GM11168 (cell line): ENCODE results near the gene NUMA1.

Experiments
- in situ Hi-C: fragments of 300-500 bp; cut with MboI; formaldehyde crosslinking; loops from one replicate; pipeline ENCODE4 v1.12.0; 2022; ENCODE audit warnings: low sequenced_read_pairs; ENCODE audit not compliant: unreplicated experiment

Gene NUMA1, protein sequence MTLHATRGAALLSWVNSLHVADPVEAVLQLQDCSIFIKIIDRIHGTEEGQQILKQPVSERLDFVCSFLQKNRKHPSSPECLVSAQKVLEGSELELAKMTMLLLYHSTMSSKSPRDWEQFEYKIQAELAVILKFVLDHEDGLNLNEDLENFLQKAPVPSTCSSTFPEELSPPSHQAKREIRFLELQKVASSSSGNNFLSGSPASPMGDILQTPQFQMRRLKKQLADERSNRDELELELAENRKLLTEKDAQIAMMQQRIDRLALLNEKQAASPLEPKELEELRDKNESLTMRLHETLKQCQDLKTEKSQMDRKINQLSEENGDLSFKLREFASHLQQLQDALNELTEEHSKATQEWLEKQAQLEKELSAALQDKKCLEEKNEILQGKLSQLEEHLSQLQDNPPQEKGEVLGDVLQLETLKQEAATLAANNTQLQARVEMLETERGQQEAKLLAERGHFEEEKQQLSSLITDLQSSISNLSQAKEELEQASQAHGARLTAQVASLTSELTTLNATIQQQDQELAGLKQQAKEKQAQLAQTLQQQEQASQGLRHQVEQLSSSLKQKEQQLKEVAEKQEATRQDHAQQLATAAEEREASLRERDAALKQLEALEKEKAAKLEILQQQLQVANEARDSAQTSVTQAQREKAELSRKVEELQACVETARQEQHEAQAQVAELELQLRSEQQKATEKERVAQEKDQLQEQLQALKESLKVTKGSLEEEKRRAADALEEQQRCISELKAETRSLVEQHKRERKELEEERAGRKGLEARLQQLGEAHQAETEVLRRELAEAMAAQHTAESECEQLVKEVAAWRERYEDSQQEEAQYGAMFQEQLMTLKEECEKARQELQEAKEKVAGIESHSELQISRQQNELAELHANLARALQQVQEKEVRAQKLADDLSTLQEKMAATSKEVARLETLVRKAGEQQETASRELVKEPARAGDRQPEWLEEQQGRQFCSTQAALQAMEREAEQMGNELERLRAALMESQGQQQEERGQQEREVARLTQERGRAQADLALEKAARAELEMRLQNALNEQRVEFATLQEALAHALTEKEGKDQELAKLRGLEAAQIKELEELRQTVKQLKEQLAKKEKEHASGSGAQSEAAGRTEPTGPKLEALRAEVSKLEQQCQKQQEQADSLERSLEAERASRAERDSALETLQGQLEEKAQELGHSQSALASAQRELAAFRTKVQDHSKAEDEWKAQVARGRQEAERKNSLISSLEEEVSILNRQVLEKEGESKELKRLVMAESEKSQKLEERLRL (N-terminal part only)

DNA sequence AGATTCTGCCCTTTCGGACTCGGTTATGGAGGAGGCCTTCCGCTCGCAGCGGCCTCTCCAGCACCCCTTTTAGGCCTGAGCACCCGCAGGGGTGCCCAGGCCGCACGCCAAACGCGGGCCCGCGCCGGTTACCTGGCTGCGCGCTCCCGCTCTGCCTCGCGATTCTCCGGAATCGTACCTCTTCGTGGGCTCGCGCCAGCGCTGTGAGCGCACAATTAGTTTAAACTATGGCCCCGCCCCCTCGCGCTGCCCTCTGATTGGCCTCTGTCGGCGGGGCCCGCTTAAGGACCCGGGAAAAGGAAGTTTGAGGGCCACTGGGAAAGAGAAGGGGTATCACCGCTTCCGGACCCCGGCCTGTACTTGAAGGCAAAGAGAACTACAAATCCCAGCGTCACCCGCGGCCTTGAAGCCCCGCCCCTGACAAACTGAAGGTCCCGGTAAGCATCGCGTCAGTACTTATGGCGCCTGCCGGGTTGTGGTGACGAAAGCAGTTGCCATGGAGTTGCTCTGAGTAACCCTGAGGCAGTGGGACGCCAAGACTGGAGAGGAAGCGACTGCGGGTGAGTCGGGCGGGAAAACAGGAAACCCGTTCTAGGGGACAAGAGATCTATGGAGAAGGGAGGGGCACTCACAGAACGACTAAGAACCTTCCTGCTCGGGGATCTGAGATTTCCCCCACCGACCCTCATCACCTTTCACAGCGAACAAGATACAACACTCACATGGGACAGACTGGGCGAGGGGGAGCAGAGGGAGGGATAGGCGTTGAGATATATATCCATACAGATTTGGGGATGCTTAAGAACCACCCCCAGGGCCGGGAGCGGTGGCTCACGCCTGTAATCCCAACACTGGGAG lies at the start of gene NUMA1, which contains the start of gene LRRC51:
TSS of gene NUMA1 (minus strand) at position 217 of the 858 bp plus-strand sequence. CDS start 44,599 bp downstream, outside the sequence.
TSS of gene LRRC51 (plus strand) at position 525 of the 858 bp plus-strand sequence. CDS start 8,234 bp downstream, outside the sequence.
- in situ Hi-C loops, result no loop called here

DNA sequence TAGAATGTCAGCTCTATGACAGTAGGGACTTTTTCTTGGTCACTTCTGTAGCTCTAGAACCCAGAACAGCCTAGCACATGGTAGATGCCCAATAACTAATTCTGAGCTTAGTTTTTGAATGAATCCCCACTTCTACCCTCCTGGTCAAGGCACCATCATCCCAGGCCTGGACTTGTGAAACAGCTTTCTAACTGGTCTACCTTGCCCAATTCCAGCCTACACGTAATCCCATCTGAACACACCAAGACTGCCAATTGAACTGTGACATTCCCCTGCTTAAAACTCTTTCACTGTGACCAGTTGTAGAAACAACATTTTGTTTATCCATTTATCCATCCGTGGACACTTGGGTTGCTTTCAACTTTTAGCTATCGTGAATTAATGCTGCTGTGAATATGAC lies 49.0 kb upstream of the NUMA1 start:
- in situ Hi-C loops, result no loop called here

DNA sequence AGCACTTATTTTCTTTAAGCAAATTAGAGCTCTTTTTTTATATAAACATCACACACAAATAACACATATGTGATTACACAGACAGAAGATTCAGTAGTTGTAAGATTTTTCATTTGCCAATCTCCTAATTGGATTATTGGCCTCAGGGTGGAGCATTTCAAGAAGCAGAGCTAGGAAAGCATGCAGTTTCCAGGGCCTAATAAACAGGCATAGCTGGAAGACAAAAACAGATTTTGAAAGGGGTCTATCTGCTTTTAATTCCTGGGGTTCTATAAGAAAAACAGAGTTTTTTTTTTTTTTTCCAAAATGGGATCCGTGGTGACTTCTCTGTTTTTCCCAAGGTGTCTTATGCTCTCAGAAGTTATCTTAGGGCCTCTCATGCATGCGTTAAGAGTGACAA lies 47.6 kb upstream of the NUMA1 start:
- in situ Hi-C loops, result no loop called here

DNA sequence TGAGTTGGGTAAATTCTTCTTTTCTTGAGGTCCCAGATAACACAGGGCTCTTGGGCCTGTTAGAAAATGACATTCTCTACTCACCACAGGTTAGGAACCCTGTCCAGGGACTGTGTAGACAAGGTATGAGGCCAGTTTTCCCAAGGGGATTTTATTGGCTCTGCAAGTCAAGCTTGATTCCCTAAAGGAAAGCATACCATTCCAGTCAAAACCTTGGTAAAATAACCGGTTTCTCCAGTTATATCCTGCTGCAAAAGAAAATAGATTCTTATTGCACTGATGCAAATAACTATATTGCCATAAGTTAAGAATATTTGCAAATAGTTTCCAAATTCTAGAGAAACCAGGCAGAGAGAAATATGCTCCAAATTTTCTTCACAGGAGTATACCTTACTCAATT lies 45.6 kb upstream of the NUMA1 start:
- in situ Hi-C loops, result no loop called here

DNA sequence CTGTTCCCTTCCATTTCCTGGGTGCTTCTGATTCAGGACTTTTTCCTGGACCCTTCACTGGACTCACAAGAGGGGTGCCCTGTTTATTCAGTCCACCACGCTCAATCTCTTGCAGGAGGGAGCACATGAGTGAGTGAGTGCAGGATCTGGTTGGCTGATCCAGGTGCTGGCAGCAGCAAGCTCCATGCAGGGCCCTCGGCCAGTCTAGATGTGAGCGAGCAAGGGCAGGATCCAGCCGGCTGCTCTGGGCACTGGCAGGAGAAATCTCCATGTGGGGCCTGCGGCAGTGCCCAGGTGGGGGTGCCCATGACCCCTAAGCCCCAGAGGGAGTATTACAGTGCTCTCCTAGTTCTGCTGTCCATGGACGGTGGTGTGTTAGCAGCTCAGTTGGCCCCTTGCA lies 43.7 kb upstream of the NUMA1 start:
- in situ Hi-C loops, result no loop called here

DNA sequence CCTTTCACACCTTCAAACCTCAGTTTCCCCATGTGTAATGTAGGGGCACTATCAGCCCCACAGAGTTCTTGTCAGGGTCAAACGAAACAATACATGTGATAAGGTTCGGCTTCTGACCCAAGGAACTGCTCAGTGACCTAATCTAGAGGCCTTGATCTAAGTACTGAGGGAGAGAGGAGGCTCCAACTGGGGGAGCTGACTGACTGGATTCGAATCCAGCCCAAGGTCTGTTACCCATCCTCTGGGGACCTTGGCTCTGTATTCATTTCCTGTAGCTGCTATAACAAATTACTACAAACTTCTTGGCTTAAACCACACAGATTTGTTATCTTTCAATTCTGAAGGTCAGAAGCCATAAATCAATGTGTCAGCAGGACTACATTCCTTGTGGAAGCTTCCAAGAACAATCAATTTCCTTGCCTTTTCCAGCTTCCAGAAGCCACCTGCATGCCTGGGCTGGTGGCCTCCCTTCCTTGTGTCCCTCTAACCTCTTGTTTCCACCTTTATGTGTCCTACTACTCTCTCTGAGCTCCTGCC lies 42.8 kb upstream of the NUMA1 start:
- in situ Hi-C loops, result no loop called here

DNA sequence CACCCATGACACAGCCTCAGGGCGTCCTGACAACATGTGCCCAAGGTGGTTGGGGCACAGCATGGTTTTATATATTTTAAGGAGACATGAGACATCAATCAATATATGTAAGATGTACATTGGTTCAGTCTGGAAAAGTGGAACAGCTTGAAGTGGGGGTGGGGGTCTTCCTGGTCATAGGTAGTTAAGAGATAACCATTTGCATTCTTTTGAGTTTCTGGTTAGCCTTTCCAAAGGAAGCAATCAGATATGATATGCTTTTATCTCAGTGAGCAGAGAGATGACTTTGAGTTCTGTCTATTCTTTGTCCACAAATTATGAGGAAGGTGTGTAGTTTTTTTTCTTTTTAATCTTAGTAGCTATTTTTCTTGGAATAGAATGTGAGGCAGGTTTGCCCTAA lies 42.3 kb upstream of the NUMA1 start:
- in situ Hi-C loops, result no loop called here

DNA sequence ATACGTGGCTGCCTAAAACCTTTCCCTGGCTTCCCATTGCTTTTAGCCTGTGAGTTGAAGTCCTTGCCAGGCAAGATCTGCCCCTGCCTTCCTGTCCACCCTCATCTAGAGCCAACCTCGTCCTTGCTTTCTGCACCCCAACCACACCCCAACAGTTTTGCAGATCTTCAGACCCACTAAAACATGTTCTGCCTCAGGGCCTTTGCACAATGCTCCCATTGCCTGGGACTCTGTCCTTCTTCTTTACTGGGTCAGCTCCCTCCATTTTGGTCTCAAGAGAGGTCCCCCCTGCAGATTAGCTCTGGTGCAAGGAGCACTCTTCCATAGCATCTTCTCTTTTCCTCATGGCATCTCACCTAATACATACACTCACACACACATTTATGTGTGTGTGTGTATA lies 40.6 kb upstream of the NUMA1 start:
- in situ Hi-C loops, result no loop called here

DNA sequence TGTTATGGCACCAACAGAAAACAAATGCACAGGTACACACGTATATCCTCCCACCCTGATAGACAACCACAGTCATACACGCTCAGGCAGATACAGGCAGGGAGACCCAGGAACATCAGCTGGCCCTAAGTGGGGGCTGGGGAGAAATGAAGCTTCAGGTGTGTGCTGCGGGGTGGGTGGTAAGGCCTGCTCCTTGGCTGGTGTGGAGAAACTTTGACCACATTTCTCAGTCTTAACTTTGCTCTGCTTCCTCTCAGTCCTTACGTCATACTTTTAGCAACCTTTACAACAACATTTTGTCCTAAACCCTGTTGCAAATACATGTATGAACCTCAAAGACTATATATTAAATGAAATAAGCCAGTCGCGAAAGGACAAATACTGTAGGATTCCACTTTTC lies 38.9 kb upstream of the NUMA1 start:
- in situ Hi-C loops, result no loop called here

DNA sequence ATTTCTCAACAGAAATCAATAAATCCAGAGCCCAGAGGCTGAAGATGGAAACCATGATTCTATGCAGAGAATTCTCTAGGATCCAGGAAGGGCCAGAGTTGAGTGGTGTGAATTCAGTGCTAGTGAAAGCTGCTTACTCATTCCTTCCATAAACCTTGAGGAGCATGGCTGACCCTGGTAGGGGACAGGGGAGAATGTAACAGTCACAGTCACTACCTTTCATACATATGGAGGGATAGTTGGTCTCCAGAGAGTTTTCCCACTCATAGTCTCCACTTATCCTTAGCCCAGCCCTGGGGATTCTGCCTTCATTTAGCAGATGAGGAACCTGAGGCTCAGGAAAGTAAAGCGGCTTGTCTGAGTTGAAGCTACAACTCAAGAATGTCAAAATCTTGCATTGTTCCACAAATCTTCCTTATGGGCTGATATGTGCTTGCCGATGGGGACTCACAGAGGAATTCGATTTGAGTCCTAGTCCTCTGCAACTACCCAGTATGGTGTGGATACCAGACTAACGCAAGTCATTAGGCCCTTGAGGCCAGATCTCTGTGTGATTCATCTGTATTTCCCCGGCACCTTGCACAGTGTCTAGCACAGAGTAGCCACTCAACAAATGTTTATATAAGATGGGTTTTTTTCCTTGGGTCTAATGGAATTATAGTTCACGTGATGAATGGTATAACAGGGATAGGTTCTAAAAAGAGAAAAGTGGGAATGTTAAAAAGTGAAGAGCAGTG lies 35.8 kb upstream of the NUMA1 start:
- in situ Hi-C loops, result no loop called here

DNA sequence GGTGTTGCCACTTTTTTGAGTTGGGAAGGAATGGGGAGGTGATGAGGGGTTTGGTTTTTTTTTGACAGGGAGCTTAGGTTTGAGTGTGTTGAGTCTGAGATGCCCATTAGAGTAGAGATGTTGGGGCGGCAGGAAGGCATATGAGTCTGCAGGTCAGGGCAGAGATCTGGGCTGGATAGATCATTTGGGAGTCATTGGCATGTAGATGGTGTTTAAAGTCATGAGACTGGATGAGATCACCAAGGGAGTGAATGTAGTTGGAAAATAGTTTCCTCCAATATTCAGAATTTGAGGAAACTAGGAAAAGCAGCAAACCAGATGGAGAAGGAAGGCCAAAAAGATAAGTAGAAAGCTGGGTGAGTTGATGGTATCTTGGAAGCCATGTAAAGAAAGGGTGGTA lies 34.2 kb upstream of the NUMA1 start:
- in situ Hi-C loops, result no loop called here

DNA sequence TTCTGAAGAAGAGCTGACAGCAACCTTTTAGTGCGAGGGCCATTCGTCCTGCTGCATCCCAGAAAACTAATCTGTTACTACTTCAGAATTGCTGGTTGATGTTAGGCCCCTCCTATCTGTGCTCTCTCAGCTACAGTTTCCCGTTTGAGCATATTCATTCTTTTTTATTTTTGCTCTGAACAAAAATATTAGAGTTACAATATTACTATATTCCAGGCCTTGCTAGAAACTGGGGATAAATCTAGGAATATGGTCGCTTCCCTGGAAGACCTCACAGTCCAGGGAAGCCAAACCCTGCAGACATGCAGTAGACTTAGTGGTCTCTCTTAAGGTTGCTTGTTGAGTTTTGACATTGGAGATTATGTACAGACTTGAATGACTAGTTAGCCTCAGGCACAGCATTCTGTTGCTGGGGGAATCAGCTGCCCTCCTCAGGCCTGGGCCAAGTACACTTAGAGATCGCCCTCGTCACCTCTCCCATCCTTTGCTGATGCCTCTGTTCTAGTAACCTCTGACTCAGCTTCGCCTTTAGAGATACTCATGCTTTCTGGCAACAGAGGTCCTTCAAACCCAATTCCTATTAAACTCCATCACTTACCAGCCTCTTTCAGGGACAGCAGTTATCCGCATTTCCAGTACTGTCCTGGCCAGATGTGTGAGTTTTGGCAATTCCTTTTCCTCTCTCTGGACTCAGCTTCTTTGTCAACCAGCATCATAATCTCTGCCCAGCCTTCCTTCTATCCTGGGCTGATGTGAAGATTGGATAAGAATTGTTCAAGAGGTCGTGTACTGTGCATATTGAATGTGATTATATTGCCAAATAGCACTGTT lies 32.9 kb upstream of the NUMA1 start:
- in situ Hi-C loops, result no loop called here

DNA sequence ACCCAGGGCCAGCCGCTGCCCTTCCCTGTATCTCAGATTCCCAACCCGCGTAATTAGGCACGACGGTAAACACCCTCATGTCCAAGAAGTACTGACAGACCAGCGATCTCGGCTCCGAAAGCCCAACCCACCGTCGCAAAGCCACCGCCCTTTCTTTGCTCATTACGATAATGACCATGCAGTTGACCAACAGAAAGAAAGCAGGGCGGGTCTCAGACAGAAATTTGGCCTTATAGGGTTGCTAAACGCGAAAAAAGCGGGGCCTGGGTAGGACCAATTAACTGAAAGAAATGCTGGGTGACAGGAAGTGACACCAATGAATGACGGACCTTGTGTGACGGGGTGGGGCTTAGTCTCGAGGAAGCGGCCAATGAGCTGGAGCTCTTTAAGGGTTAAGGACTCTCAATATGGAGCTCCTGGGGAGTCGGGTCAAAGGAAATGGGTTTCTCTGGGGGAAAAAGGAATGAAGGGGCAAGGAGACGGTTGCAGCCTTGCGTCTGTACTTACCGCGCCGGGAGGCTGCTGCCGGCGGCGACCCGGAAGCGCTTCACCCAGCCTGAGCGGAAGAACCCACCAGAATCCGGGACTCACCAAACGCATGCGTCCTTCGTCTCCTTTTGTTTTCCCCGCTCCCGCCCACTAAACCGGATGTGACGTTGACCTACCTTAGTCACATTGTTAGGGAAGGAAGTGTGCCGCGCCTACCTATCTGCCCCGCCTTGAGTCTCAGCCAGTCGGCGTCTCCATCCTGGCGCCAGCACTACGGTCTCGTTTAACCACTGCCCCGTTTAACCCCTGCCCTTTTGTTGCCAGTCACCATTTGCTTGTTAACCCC lies 32.0 kb upstream of the NUMA1 start, which contains the start of gene ANAPC15:
TSS of gene ANAPC15 (minus strand) at position 553 of the 835 bp plus-strand sequence. CDS start 1,419 bp downstream, outside the sequence.
- in situ Hi-C loops, result no loop called here

DNA sequence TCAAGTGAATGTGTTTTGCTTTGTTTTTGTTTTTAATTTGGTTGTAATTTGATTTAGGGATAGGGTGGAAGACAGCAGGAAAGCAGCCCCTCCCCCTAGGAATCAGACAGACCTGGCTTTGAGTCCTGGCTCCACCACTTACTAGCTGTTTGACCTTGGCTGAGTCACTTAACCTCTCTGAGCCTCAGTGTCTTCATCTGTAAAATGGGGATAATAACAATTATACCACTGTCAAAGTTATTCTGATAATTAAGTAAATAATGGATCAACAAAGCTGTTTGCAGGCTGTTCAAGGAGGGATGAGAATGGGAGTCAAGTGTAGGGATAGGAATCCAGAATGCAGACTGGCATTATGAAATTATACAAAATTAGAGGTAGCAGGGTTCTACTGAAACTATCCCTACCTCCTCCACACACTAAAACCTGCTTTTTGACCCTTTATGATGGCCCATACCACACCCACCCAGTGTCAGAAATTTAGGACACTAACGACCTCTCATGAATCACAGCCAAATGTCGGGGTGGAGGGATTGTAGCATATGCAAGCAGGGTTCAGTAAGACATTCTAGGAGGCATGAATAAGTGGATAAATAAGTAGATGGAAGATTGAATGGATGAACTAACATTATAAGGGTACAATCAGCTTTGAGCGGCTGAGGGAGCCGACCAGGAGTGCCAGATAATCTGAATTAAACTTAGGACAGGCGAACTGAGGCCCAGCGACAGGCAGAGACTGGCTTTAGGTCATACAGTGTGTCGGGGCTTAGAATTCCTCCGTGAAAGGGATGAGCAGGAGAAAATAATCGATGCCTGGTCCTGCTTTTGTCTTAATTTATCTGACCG lies 31.2 kb upstream of the NUMA1 start:
- in situ Hi-C loops, result no loop called here

DNA sequence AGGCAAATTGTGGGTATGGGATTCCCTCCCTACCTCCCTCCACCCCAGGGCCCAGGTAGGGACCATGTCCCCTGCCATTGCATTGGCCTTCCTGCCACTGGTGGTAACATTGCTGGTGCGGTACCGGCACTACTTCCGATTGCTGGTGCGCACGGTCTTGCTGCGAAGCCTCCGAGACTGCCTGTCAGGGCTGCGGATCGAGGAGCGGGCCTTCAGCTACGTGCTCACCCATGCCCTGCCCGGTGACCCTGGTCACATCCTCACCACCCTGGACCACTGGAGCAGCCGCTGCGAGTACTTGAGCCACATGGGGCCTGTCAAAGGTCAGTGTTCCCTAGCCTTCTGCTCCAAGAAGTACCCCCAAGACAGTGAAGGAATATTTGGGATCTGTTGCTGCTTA lies 25.5 kb upstream of the NUMA1 start, which contains the start of gene TOMT:
TSS of gene TOMT (plus strand) at position 37 of the 400 bp plus-strand sequence. CDS start at position 65, 28 bp downstream.
- in situ Hi-C loops, result no loop called here

DNA sequence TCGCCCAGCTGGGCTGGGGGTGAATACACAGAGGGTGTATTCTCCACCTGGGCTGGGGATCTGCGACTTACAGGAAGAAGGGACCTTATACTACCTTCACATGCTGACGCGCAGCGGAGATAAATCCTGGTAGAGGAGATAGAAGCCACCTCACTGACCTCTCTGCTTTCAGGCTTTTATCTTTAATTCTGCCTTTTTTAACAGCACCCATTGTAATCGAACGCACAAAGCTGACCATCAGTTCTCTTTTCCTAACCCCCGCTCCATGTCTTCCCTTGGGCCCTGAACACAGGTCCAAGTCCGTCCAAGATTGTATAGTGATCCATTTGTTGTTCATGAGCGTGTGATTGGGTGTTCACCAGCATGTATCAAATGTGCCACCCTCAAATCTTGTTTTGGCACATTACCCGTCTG lies 23.4 kb upstream of the NUMA1 start:
- in situ Hi-C loops, result no loop called here
